ENCODE data around the gene PPOX. TPM values are rescaled to one million over a fixed set of nuclear protein-coding genes. Genes with fewer than 3 reads are reported as not detected.
A peak's percentile ranks its signal among the peaks of the same experiment; 100 is the strongest.

PPOX gene
- total RNA-seq, 1 experiment from 2014 or later, result 30.3 TPM

GRCh38 chr1:161121042-161121650 is 45.1 kb upstream of the PPOX start:
- intact Hi-C loops (cut with micrococcal nuclease), result no loop called here
- DNase-seq (ENCODE audit: unreplicated experiment), result no peak
- CTCF ChIA-PET, result interaction anchor here (0.5 to 1.5 kb wide), 11 partner anchors 18 to 398 kb away, joined by 3 to 5 read pairs (median 3); no protein-coding TSS in a partner anchor
- H3K4me1 Mint-ChIP-seq (ENCODE audit: insufficient read depth, unreplicated experiment), result peaks cover 30% of the 10 kb centered on the region
- no peak overlapping the region for H3K4me3 Mint-ChIP-seq (ENCODE audit: unreplicated experiment)
- no peak overlapping the region for H3K27ac Mint-ChIP-seq (ENCODE audit: low read depth, unreplicated experiment)
- no peak for TF ChIP-seq CTCF (IDR thresholded peaks at IDR 0.05; ENCODE audit: unreplicated experiment)
- no peaks in the 10 kb centered on the region for H3K9me3 Mint-ChIP-seq (ENCODE audit: unreplicated experiment)
- POLR2A ChIA-PET, result interaction anchor here (1.1 to 2.2 kb wide), 5 partner anchors 16 to 169 kb away, joined by 4 to 17 read pairs (median 4); partner anchors contain the start of gene F11R
- H3K36me3 Mint-ChIP-seq (ENCODE audit: insufficient read depth, unreplicated experiment), result peaks cover 78% of the 10 kb centered on the region
- no peaks in the 10 kb centered on the region for H3K27me3 Mint-ChIP-seq (ENCODE audit: insufficient read depth, unreplicated experiment)
- BruUV-seq (replicated peaks), result no TSS peak

- Mint-ChIP-seq H3K4me1 (ENCODE audit: insufficient read depth, unreplicated experiment) (peaks cover 29% of the 10 kb centered on the region), H3K27me3 (ENCODE audit: insufficient read depth, unreplicated experiment) (no peaks in the 10 kb centered on the region), H3K4me3 (ENCODE audit: unreplicated experiment) (no peak overlapping the region), H3K27ac (ENCODE audit: low read depth, unreplicated experiment) (no peak overlapping the region), H3K36me3 (ENCODE audit: insufficient read depth, unreplicated experiment) (peaks cover 85% of the 10 kb centered on the region), H3K9me3 (ENCODE audit: unreplicated experiment) (no peaks in the 10 kb centered on the region)
- no TSS peak for BruUV-seq (replicated peaks)
- no peak for DNase-seq (ENCODE audit: unreplicated experiment)
- intact Hi-C loops (cut with micrococcal nuclease), result no loop called here
- ChIA-PET CTCF (interaction anchor here (0.6 to 1.5 kb wide), 16 partner anchors 11 to 287 kb away, joined by 3 to 5 read pairs (median 3); partner anchors contain the start of genes DEDD and USF1), POLR2A (interaction anchor here (0.6 to 2.2 kb wide), 11 partner anchors 8 to 170 kb away, joined by 3 to 17 read pairs (median 4); partner anchors contain the start of genes F11R and USF1)
- no peak for TF ChIP-seq CTCF (IDR thresholded peaks at IDR 0.05; ENCODE audit: unreplicated experiment)
Observed at GRCh38 chr1:161121834-161122233, 44.4 kb upstream of the PPOX start.

- peaks cover 90% of the 10 kb centered on the region for H3K36me3 Mint-ChIP-seq (ENCODE audit: insufficient read depth, unreplicated experiment)
- H3K9me3 Mint-ChIP-seq (ENCODE audit: unreplicated experiment), result no peaks in the 10 kb centered on the region
- H3K27ac Mint-ChIP-seq (ENCODE audit: low read depth, unreplicated experiment), result peak overlapping the region; percentile 36
- TF ChIP-seq CTCF (IDR thresholded peaks at IDR 0.05; ENCODE audit: unreplicated experiment), result no peak
- intact Hi-C loops (cut with micrococcal nuclease), result no loop called here
- H3K27me3 Mint-ChIP-seq (ENCODE audit: insufficient read depth, unreplicated experiment), result no peaks in the 10 kb centered on the region
- H3K4me1 Mint-ChIP-seq (ENCODE audit: insufficient read depth, unreplicated experiment), result peaks cover 35% of the 10 kb centered on the region
- BruUV-seq (replicated peaks), result no TSS peak
- ChIA-PET CTCF (interaction anchor here (1.3 kb wide), 1 partner anchor 9 kb away, joined by 4 read pairs; the partner anchor contains the start of gene DEDD), POLR2A (interaction anchor here (0.9 to 1.8 kb wide), 3 partner anchors 9 to 171 kb away, joined by 3 to 5 read pairs (median 4); partner anchors contain the start of gene USF1)
- H3K4me3 Mint-ChIP-seq (ENCODE audit: unreplicated experiment), result no peak overlapping the region
- no peak for DNase-seq (ENCODE audit: unreplicated experiment)
Observed at GRCh38 chr1:161122967-161123366, 43.3 kb upstream of the PPOX start.

GRCh38 chr1:161127649-161128048 is 38.6 kb upstream of the PPOX start:
- no peak for TF ChIP-seq CTCF (IDR thresholded peaks at IDR 0.05; ENCODE audit: unreplicated experiment)
- BruUV-seq (replicated peaks), result no TSS peak
- Mint-ChIP-seq H3K27ac (ENCODE audit: low read depth, unreplicated experiment) (no peak overlapping the region), H3K4me1 (ENCODE audit: insufficient read depth, unreplicated experiment) (peaks cover 29% of the 10 kb centered on the region), H3K27me3 (ENCODE audit: insufficient read depth, unreplicated experiment) (no peaks in the 10 kb centered on the region), H3K4me3 (ENCODE audit: unreplicated experiment) (no peak overlapping the region), H3K9me3 (ENCODE audit: unreplicated experiment) (no peaks in the 10 kb centered on the region), H3K36me3 (ENCODE audit: insufficient read depth, unreplicated experiment) (peaks cover 77% of the 10 kb centered on the region)
- ChIA-PET CTCF (interaction anchor here (0.6 to 1.5 kb wide), 6 partner anchors 11 to 176 kb away, joined by 3 to 7 read pairs (median 4); no protein-coding TSS in a partner anchor), POLR2A (interaction anchor here (0.6 to 2.1 kb wide), 4 partner anchors 82 to 389 kb away, joined by 3 to 8 read pairs (median 4); partner anchors contain the start of genes F11R and USF1)
- DNase-seq (ENCODE audit: unreplicated experiment), result no peak
- intact Hi-C loops (cut with micrococcal nuclease), result no loop called here

All from MCF 10A (cell line).